WTC11 (cell line): ENCODE measurements around the gene C1orf115.

Source experiments
- CTCF ChIP-seq: fragments of 200-600 bp; IDR thresholded peaks from 2 replicates; pipeline ENCODE4 v1.8.0; 2022; ENCODE audit warnings: antibody characterized with exemption
- ELF4 ChIP-seq: sonication (generic); formaldehyde crosslinking; IDR thresholded peaks from 2 replicates; pipeline ENCODE4 v1.8.1; 2022; ENCODE audit warnings: low read depth, mild to moderate bottlenecking, moderate library complexity, missing genetic modification reagents
- IRF1 ChIP-seq: sonication (generic); formaldehyde crosslinking; IDR thresholded peaks from 2 replicates; pipeline ENCODE4 v1.8.0; 2023; ENCODE audit warnings: missing genetic modification reagents
- JUN ChIP-seq: sonication (generic); formaldehyde crosslinking; IDR thresholded peaks from 2 replicates; pipeline ENCODE4 v1.8.0; 2023; ENCODE audit warnings: mild to moderate bottlenecking, missing genetic modification reagents
- MAX ChIP-seq: sonication (generic); formaldehyde crosslinking; IDR thresholded peaks from 2 replicates; pipeline ENCODE4 v1.8.0; 2022; ENCODE audit warnings: mild to moderate bottlenecking, missing genetic modification reagents
- NR3C1 ChIP-seq: sonication (generic); formaldehyde crosslinking; conservative IDR thresholded peaks from 2 replicates; pipeline ENCODE4 v1.8.1; 2023; ENCODE audit warnings: low read depth, mild to moderate bottlenecking, missing genetic modification reagents
- PRDM15 ChIP-seq: sonication (generic); formaldehyde crosslinking; IDR thresholded peaks from 2 replicates; pipeline ENCODE4 v1.8.0; 2022; ENCODE audit warnings: missing genetic modification reagents
- ZNF232 ChIP-seq: sonication (generic); formaldehyde crosslinking; IDR thresholded peaks from 2 replicates; pipeline ENCODE4 v1.8.0; 2022; ENCODE audit warnings: mild to moderate bottlenecking, missing genetic modification reagents

GRCh38 chr1:220655509-220655908 lies 34.7 kb upstream of the C1orf115 start:
- TF ChIP-seq PRDM15: no peak
- no peak for TF ChIP-seq CTCF
- TF ChIP-seq NR3C1: no peak
- no peak for TF ChIP-seq ZNF232 (CRISPR knock-in tag)
- no peak for TF ChIP-seq ELF4 (CRISPR knock-in tag)
- TF ChIP-seq MAX (CRISPR knock-in tag): no peak
- TF ChIP-seq JUN (CRISPR knock-in tag): no peak
- no peak for TF ChIP-seq IRF1 (CRISPR knock-in tag)
